IPS-20b (cell line): ENCODE results near the gene DDIT4.
"Not testable (repeated sequence)": the region's sequence is repeated elsewhere in the genome, so short reads cannot be mapped to it uniquely, and the experiment has no call there.

Source experiments
- H3K27ac ChIP-seq: one replicate; pipeline ENCODE4 v1.5.1; 2013; ENCODE audit warnings: low read length
- H3K27me3 ChIP-seq: 2 replicates; pipeline ENCODE4 v1.6.1; 2013; ENCODE audit warnings: mild to moderate bottlenecking, low read length, inconsistent platforms; ENCODE audit not compliant: insufficient read depth
- H3K36me3 ChIP-seq: 2 replicates; pipeline ENCODE4 v1.6.1; 2013; ENCODE audit warnings: low read depth, mild to moderate bottlenecking, inconsistent platforms, low read length, moderate library complexity; ENCODE audit not compliant: insufficient read depth
- H3K4me1 ChIP-seq: 2 replicates; pipeline ENCODE4 v1.6.1; 2013; ENCODE audit warnings: mild to moderate bottlenecking, control low read depth, inconsistent platforms, low read length, moderate library complexity; ENCODE audit not compliant: insufficient read depth
- H3K4me3 ChIP-seq: 2 replicates; pipeline ENCODE4 v1.5.1; 2013; ENCODE audit warnings: mild to moderate bottlenecking, low read length, inconsistent platforms
- H3K9ac ChIP-seq: 2 replicates; pipeline ENCODE4 v1.6.1; 2013; ENCODE audit warnings: low read depth, mild to moderate bottlenecking, inconsistent platforms, low read length, moderate library complexity
- H3K9me3 ChIP-seq: 2 replicates; pipeline ENCODE4 v1.6.1; 2013; ENCODE audit warnings: mild to moderate bottlenecking, low read depth, low read length, inconsistent platforms; ENCODE audit not compliant: insufficient read depth

Gene DDIT4

GRCh38 chr10:72239409-72239808 lies 34.3 kb upstream of the DDIT4 start:
- no peak overlapping the region for H3K27ac ChIP-seq

GRCh38 chr10:72240371-72240770 lies 33.4 kb upstream of the DDIT4 start:
- Histone ChIP-seq H3K27ac (no peak overlapping the region), H3K4me3 (no peak overlapping the region), H3K4me1 (no peaks in the 10 kb centered on the region), H3K36me3 (peaks cover 8% of the 10 kb centered on the region; the same call in 1 of the 2 replicates), H3K9me3 (no peaks in the 10 kb centered on the region), H3K27me3 (no peaks in the 10 kb centered on the region), H3K9ac (no peak overlapping the region)

More at GRCh38 chr10:72239409-72239808, 34.3 kb upstream of the DDIT4 start:
- no peak overlapping the region for H3K4me3 ChIP-seq
- no peaks in the 10 kb centered on the region for H3K27me3 ChIP-seq
- H3K9ac ChIP-seq, result no peak overlapping the region
- H3K4me1 ChIP-seq, result no peaks in the 10 kb centered on the region
- no peaks in the 10 kb centered on the region for H3K9me3 ChIP-seq
- peaks cover 14% of the 10 kb centered on the region; the same call in 1 of the 2 replicates for H3K36me3 ChIP-seq

GRCh38 chr10:72241691-72242252 lies 32.0 kb upstream of the DDIT4 start:
- Histone ChIP-seq H3K9me3 (no peaks in the 10 kb centered on the region), H3K36me3 (no peaks in the 10 kb centered on the region; the same call in 1 of the 2 replicates), H3K4me3 (no peak overlapping the region), H3K27me3 (no peaks in the 10 kb centered on the region), H3K4me1 (no peaks in the 10 kb centered on the region), H3K9ac (no peak overlapping the region), H3K27ac (no peak overlapping the region)

GRCh38 chr10:72242675-72243074 lies 31.0 kb upstream of the DDIT4 start:
- H3K9ac ChIP-seq, result no peak overlapping the region
- H3K4me1 ChIP-seq, result no peaks in the 10 kb centered on the region; the same call in 1 of the 2 replicates

GRCh38 chr10:72243822-72244437 lies 29.8 kb upstream of the DDIT4 start:
- no peak overlapping the region for H3K9ac ChIP-seq
- no peaks in the 10 kb centered on the region for H3K36me3 ChIP-seq
- H3K9me3 ChIP-seq, result no peaks in the 10 kb centered on the region
- H3K27ac ChIP-seq, result no peak overlapping the region
- no peaks in the 10 kb centered on the region for H3K27me3 ChIP-seq
- H3K4me1 ChIP-seq, result peaks cover 10% of the 10 kb centered on the region; the same call in 1 of the 2 replicates
- H3K4me3 ChIP-seq, result no peak overlapping the region

More at GRCh38 chr10:72242675-72243074, 31.0 kb upstream of the DDIT4 start:
- H3K36me3 ChIP-seq, result no peaks in the 10 kb centered on the region
- H3K9me3 ChIP-seq, result no peaks in the 10 kb centered on the region
- H3K27me3 ChIP-seq, result no peaks in the 10 kb centered on the region
- no peak overlapping the region for H3K27ac ChIP-seq
- no peak overlapping the region for H3K4me3 ChIP-seq

GRCh38 chr10:72244573-72245038 lies 29.1 kb upstream of the DDIT4 start:
- H3K9ac ChIP-seq, result no peak overlapping the region
- no peaks in the 10 kb centered on the region for H3K27me3 ChIP-seq
- H3K4me3 ChIP-seq, result no peak overlapping the region
- no peaks in the 10 kb centered on the region for H3K36me3 ChIP-seq
- H3K9me3 ChIP-seq, result no peaks in the 10 kb centered on the region
- H3K4me1 ChIP-seq, result peaks cover 10% of the 10 kb centered on the region; the same call in 1 of the 2 replicates
- H3K27ac ChIP-seq, result no peak overlapping the region

GRCh38 chr10:72245949-72246525 lies 27.7 kb upstream of the DDIT4 start:
- no peaks in the 10 kb centered on the region for H3K9me3 ChIP-seq
- H3K4me3 ChIP-seq, result no peak overlapping the region
- no peak overlapping the region for H3K9ac ChIP-seq
- H3K36me3 ChIP-seq, result no peaks in the 10 kb centered on the region
- peaks cover 10% of the 10 kb centered on the region; the same call in 1 of the 2 replicates for H3K4me1 ChIP-seq
- no peaks in the 10 kb centered on the region for H3K27me3 ChIP-seq
- no peak overlapping the region for H3K27ac ChIP-seq

- Histone ChIP-seq H3K27ac (no peak overlapping the region), H3K9ac (peak overlapping the region; percentile 70; the same call in 1 of the 2 replicates), H3K36me3 (no peaks in the 10 kb centered on the region), H3K9me3 (no peaks in the 10 kb centered on the region), H3K4me1 (peaks cover 10% of the 10 kb centered on the region; the same call in 1 of the 2 replicates), H3K27me3 (no peaks in the 10 kb centered on the region), H3K4me3 (peak overlapping the region; percentile 49)
Measured at GRCh38 chr10:72248468-72249151, 25.1 kb upstream of the DDIT4 start.

GRCh38 chr10:72249176-72249862 lies 24.4 kb upstream of the DDIT4 start:
- H3K9me3 ChIP-seq, H3K27ac ChIP-seq, H3K4me1 ChIP-seq, H3K9ac ChIP-seq, H3K4me3 ChIP-seq, H3K36me3 ChIP-seq, H3K27me3 ChIP-seq: not testable (repeated sequence)

- peaks cover 19% of the 10 kb centered on the region; the same call in 1 of the 2 replicates for H3K4me1 ChIP-seq
- no peaks in the 10 kb centered on the region for H3K36me3 ChIP-seq
- H3K27ac ChIP-seq, result no peak overlapping the region
- no peak overlapping the region for H3K4me3 ChIP-seq
- no peaks in the 10 kb centered on the region for H3K27me3 ChIP-seq
- no peaks in the 10 kb centered on the region for H3K9me3 ChIP-seq
- H3K9ac ChIP-seq, result no peak overlapping the region
Measured at GRCh38 chr10:72250666-72251065, 23.1 kb upstream of the DDIT4 start.

- Histone ChIP-seq H3K4me1 (peaks cover 19% of the 10 kb centered on the region; the same call in 1 of the 2 replicates), H3K9me3 (no peaks in the 10 kb centered on the region), H3K36me3 (no peaks in the 10 kb centered on the region), H3K27ac (no peak overlapping the region), H3K4me3 (no peak overlapping the region), H3K27me3 (no peaks in the 10 kb centered on the region), H3K9ac (no peak overlapping the region)
Measured at GRCh38 chr10:72251635-72252034, 22.1 kb upstream of the DDIT4 start.
